Measurements from ENCODE around the gene TMEFF1.
A peak's percentile ranks its signal among the peaks of the same experiment; 100 is the strongest.

Gene TMEFF1

GRCh38 chr9:100534401-100534800 is 61.5 kb downstream of the TMEFF1 start:
- in situ Hi-C loops (cut with MboI; ENCODE audit: low pct_unique_long_range_greater_than_20kb, low sequenced_read_pairs, unreplicated experiment), result no loop called here
- DNase-seq (ENCODE audit: low spot score), result no peak
- no peak for TF ChIP-seq CTCF (IDR thresholded peaks at IDR 0.05; ENCODE audit: extremely low read depth, insufficient read depth, missing control alignments)

GRCh38 chr9:100540327-100540726 is 67.4 kb downstream of the TMEFF1 start:
- TF ChIP-seq CTCF (IDR thresholded peaks at IDR 0.05; ENCODE audit: extremely low read depth, insufficient read depth, missing control alignments), result no peak
- in situ Hi-C loops (cut with MboI; ENCODE audit: low pct_unique_long_range_greater_than_20kb, low sequenced_read_pairs, unreplicated experiment), result no loop called here
- no peak for DNase-seq (ENCODE audit: low spot score)

GRCh38 chr9:100549048-100549447 is 76.1 kb downstream of the TMEFF1 start:
- no peak for DNase-seq (ENCODE audit: low spot score)
- TF ChIP-seq CTCF (IDR thresholded peaks at IDR 0.05; ENCODE audit: extremely low read depth, insufficient read depth, missing control alignments), result no peak
- in situ Hi-C loops (cut with MboI; ENCODE audit: low pct_unique_long_range_greater_than_20kb, low sequenced_read_pairs, unreplicated experiment), result no loop called here

- in situ Hi-C loops (cut with MboI; ENCODE audit: low pct_unique_long_range_greater_than_20kb, low sequenced_read_pairs, unreplicated experiment), result no loop called here
- no peak for DNase-seq (ENCODE audit: low spot score)
- TF ChIP-seq CTCF (IDR thresholded peaks at IDR 0.05; ENCODE audit: extremely low read depth, insufficient read depth, missing control alignments), result no peak
These were observed 82.0 kb downstream of the TMEFF1 start for GRCh38 chr9:100554935-100555401.

GRCh38 chr9:100555471-100555870 is 82.5 kb downstream of the TMEFF1 start:
- in situ Hi-C loops (cut with MboI; ENCODE audit: low pct_unique_long_range_greater_than_20kb, low sequenced_read_pairs, unreplicated experiment), result no loop called here
- peak; percentile 11 for DNase-seq (ENCODE audit: low spot score)
- no peak for TF ChIP-seq CTCF (IDR thresholded peaks at IDR 0.05; ENCODE audit: extremely low read depth, insufficient read depth, missing control alignments)

- no peak for TF ChIP-seq CTCF (IDR thresholded peaks at IDR 0.05; ENCODE audit: extremely low read depth, insufficient read depth, missing control alignments)
- in situ Hi-C loops (cut with MboI; ENCODE audit: low pct_unique_long_range_greater_than_20kb, low sequenced_read_pairs, unreplicated experiment), result no loop called here
- DNase-seq (ENCODE audit: low spot score), result no peak
These were observed 84.1 kb downstream of the TMEFF1 start for GRCh38 chr9:100557053-100557452.

GRCh38 chr9:100561256-100561655 is 88.3 kb downstream of the TMEFF1 start:
- in situ Hi-C loops (cut with MboI; ENCODE audit: low pct_unique_long_range_greater_than_20kb, low sequenced_read_pairs, unreplicated experiment), result no loop called here
- DNase-seq (ENCODE audit: low spot score), result no peak
- no peak for TF ChIP-seq CTCF (IDR thresholded peaks at IDR 0.05; ENCODE audit: extremely low read depth, insufficient read depth, missing control alignments)

Measured in GM13977 (cell line).